Coronary artery (tissue), 2 donors: ENCODE measurements around the gene APBB1IP.
A peak's percentile ranks its signal among the peaks of the same experiment; 100 is the strongest.

Experiments used
- DNase-seq: peaks from one replicate; pipeline ENCODE4 v3.0.0-alpha.2; 2017; ENCODE audit warnings: low spot score
- H3K27ac ChIP-seq, 2 donors: fragments of 200-600 bp; sonication (generic); one replicate each; pipeline ENCODE4 v1.5.1; 2016 to 2019
- H3K4me3 ChIP-seq: fragments of 200-600 bp; sonication (generic); 2 replicates; pipeline ENCODE4 v1.5.1; 2016; ENCODE audit warnings: mild to moderate bottlenecking, moderate library complexity
- CTCF ChIP-seq: fragments of 200-600 bp; sonication (generic); IDR thresholded peaks from one replicate; pipeline ENCODE4 v1.5.1; 2019; ENCODE audit warnings: antibody characterized with exemption

Gene APBB1IP

DNA sequence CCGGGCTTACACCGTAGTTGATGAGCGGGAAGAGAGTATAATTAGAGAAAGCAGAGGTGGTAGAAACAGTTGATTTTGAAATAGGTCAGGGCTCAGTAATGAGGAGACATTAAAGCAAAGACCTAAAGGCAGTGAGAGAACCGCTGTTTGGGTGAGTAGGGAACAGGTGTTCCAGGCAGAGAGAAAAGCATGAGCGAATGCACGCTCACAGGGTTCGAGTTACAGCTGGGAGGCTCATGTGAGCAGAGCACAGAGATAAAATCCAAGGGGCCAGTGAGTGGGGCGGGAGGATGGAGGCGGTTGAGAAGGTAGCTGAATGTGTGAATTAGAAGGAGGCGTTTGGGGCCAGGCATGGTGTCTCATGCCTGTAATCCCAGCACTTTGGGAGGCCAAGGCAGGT, 39.9 kb downstream of the APBB1IP start:
- TF ChIP-seq CTCF = no peak
- H3K4me3 ChIP-seq = no peak overlapping the region
- no peak overlapping the region for H3K27ac ChIP-seq
- DNase-seq = no peak

- H3K4me3 ChIP-seq = no peak overlapping the region
- H3K27ac ChIP-seq = peak overlapping the region in 1 of 2 donors; percentile 35
- TF ChIP-seq CTCF = no peak
- no peak for DNase-seq
Measured at GRCh38 chr10:26479766-26480492, 41.8 kb downstream of the APBB1IP start.

DNA sequence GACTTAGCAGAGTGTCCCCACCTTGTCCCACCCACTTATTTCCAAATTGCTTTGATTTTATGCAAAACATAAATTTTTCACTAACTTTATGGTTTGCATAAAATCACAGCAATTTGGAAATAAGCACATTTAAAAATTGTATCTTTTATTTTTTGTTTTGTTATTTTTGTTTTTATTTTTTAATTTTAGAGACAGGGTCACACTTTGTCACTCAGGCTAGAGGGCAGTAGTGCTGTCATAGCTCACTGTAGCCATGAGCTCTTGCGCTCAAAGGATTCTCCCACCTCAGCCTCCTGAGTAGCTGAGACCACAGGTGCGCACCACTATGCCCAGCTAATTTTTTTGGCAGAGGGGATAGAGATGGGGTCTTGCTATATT, 43.2 kb downstream of the APBB1IP start:
- H3K27ac ChIP-seq = no peak overlapping the region
- no peak for DNase-seq
- no peak for TF ChIP-seq CTCF
- no peak overlapping the region for H3K4me3 ChIP-seq

GRCh38 chr10:26481914-26482550, 43.9 kb downstream of the APBB1IP start:
- Histone ChIP-seq H3K4me3 (no peak overlapping the region), H3K27ac (no peak overlapping the region)
- no peak for DNase-seq
- TF ChIP-seq CTCF = no peak

GRCh38 chr10:26483554-26483953, 45.4 kb downstream of the APBB1IP start:
- Histone ChIP-seq H3K27ac (no peak overlapping the region), H3K4me3 (no peak overlapping the region)
- no peak for TF ChIP-seq CTCF
- no peak for DNase-seq

- no peak for TF ChIP-seq CTCF
- DNase-seq = no peak
- Histone ChIP-seq H3K4me3 (no peak overlapping the region), H3K27ac (peak overlapping the region; percentile 68 to 89)
Measured at GRCh38 chr10:26485150-26485941, 47.2 kb downstream of the APBB1IP start.
